ENCODE measurements around the gene RAB11A. TPM values are rescaled to one million over a fixed set of nuclear protein-coding genes. Genes with fewer than 3 reads are reported as not detected.

The RAB11A gene
- total RNA-seq, 1 donor from 2014 or later = 204 TPM

GRCh38 chr15:65873256-65873655, 4.0 kb downstream of the RAB11A start:
- Mint-ChIP-seq H3K4me3 (no peak overlapping the region), H3K9me3 (no peaks in the 10 kb centered on the region), H3K27ac (no peak overlapping the region), H3K36me3 (peaks cover 12% of the 10 kb centered on the region), H3K27me3 (ENCODE audit: low read depth) (no peaks in the 10 kb centered on the region), H3K4me1 (peaks cover 26% of the 10 kb centered on the region)
- no peak for DNase-seq (ENCODE audit: low spot score in 2 of 2, unreplicated experiment in 2 of 2)
- no peak for TF ChIP-seq CTCF (IDR thresholded peaks at IDR 0.05; ENCODE audit: unreplicated experiment)

DNA sequence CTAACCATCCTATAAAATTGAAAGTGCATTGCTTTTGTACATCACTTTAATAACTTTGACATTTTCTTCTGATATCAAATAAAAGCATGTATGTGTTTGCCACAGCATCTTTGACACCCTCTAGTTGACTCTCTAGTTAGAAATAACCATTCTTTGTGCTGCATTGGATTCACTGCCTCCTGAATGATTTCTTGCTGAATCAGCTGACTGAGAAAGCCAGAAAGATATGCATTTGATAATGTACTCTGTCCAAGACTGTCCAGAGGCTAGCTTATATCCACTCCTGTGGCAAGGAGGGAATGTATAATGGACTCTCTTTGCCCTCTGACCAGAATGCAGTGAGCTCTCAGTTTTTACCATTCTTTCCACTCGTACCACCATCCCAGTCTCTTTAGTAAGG, 6.2 kb downstream of the RAB11A start:
- DNase-seq (ENCODE audit: low spot score in 2 of 2, unreplicated experiment in 2 of 2) = no peak
- no peak for TF ChIP-seq CTCF (IDR thresholded peaks at IDR 0.05; ENCODE audit: unreplicated experiment)
- Mint-ChIP-seq H3K27me3 (ENCODE audit: low read depth) (no peaks in the 10 kb centered on the region), H3K27ac (peak overlapping the region; percentile 35), H3K36me3 (peaks cover 20% of the 10 kb centered on the region), H3K4me3 (no peak overlapping the region), H3K9me3 (no peaks in the 10 kb centered on the region), H3K4me1 (peaks cover 28% of the 10 kb centered on the region)

DNA sequence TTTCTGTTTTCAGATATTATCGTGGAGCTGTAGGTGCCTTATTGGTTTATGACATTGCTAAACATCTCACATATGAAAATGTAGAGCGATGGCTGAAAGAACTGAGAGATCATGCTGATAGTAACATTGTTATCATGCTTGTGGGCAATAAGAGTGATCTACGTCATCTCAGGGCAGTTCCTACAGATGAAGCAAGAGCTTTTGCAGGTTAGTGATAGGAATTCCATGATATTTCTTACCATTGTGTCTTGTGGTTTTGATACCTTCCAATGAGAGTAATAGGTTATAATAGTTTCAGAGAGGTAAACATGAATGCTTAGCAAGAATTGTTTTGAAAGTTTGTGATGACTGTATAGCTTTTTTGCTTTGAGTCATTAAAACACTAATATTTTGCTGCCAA, 8.5 kb downstream of the RAB11A start:
- no peak for TF ChIP-seq CTCF (IDR thresholded peaks at IDR 0.05; ENCODE audit: unreplicated experiment)

DNA sequence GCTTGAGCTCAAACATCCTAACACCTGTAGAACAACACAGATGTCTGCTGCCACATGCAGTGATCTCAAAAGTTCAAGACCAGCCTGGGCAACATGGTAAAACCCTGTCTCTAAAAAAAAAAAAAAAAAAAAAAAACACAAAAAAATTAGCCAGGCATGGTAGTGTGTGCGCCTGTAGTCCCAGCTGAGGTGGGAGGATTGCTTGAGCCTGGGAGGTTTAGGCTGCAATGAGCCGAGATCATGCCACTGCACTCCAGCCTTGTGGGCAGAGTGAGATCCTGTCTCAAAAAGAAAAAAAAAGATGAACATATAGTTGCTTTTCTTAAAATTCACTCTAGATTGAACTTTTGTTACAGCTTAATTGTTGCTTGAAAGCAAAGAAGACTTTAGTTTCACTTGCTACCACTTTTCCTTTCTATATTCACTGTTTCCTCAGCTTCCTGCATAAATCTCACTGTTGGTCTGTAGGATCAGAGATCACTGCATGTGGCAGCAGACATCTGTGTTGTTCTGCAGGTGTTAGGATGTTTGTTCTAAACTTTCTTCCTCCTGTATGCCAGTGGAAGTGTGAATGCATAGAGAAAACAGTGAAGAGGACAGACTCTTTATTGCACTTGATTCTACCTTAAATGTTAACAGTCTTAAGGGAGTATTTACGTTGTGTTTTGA, 12.6 kb downstream of the RAB11A start:
- Mint-ChIP-seq H3K4me1 (peaks cover 34% of the 10 kb centered on the region), H3K9me3 (no peaks in the 10 kb centered on the region), H3K27ac (no peak overlapping the region), H3K27me3 (ENCODE audit: low read depth) (no peaks in the 10 kb centered on the region), H3K36me3 (peaks cover 38% of the 10 kb centered on the region), H3K4me3 (no peak overlapping the region)
- TF ChIP-seq CTCF (IDR thresholded peaks at IDR 0.05; ENCODE audit: unreplicated experiment) = no peak
- no peak for DNase-seq (ENCODE audit: low spot score in 2 of 2, unreplicated experiment in 2 of 2)

More for the DNA sequence above, 8.5 kb downstream of the RAB11A start:
- Mint-ChIP-seq H3K4me1 (peaks cover 18% of the 10 kb centered on the region), H3K36me3 (peaks cover 28% of the 10 kb centered on the region), H3K27ac (no peak overlapping the region), H3K4me3 (no peak overlapping the region), H3K9me3 (no peaks in the 10 kb centered on the region), H3K27me3 (ENCODE audit: low read depth) (no peaks in the 10 kb centered on the region)
- DNase-seq (ENCODE audit: low spot score in 2 of 2, unreplicated experiment in 2 of 2) = no peak

DNA sequence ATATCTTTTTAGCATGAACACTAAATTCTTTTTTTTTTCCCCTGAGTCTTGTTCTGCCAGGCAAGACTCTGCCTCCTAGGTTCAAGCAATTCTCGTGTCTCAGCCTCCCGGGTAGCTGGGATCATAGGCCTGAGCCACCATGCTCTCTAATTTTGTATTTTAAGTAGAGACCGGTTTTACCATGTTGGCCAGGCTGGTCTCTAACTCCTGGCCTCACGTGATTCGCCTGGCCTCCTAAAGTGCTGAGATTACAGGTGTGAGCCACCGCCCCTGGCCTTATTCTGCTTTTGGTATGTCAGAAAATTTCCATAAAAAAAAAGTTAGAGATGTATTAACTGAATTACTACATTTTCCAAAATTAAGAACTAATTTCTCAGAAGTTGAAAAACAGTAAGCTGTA, 14.3 kb downstream of the RAB11A start:
- Mint-ChIP-seq H3K4me3 (no peak overlapping the region), H3K27ac (peak overlapping the region; percentile 75), H3K27me3 (ENCODE audit: low read depth) (no peaks in the 10 kb centered on the region), H3K36me3 (peaks cover 40% of the 10 kb centered on the region), H3K4me1 (peaks cover 30% of the 10 kb centered on the region), H3K9me3 (no peaks in the 10 kb centered on the region)
- no peak for TF ChIP-seq CTCF (IDR thresholded peaks at IDR 0.05; ENCODE audit: unreplicated experiment)
- no peak for DNase-seq (ENCODE audit: low spot score in 2 of 2, unreplicated experiment in 2 of 2)
